K562 (cell line): ENCODE measurements around the gene TIMP1. TPM values are rescaled to one million over a fixed set of nuclear protein-coding genes. Genes with fewer than 3 reads are reported as not detected.

Source experiments
- BCLAF1 ChIP-seq, 2 experiments: fragments of 450-650 bp in 1 of 2; IDR thresholded peaks; 2 replicates each; pipeline ENCODE4 v1.6.1; 2011 to 2017; ENCODE audit warnings: low read depth in 2 of 2, antibody characterized with exemption in 1 of 2, borderline replicate concordance in 1 of 2, low read length in 1 of 2, mild to moderate bottlenecking in 1 of 2, mixed read lengths in 1 of 2; ENCODE audit not compliant: control insufficient read depth in 1 of 2
- CEBPG ChIP-seq, 3 experiments: fragments of 200-800 bp in 1 of 3; sonication (Bioruptor generic) in 1 of 3; sonication (generic) in 1 of 3; formaldehyde crosslinking in 1 of 3; IDR thresholded peaks in 2 of 3; conservative IDR thresholded peaks in 1 of 3; 2 replicates each; pipeline versions ENCODE4 v1.6.1 to v1.8.0; 2016 to 2022; ENCODE audit warnings: missing compliant biosample characterization in 2 of 3, missing genetic modification characterization in 2 of 3, mild to moderate bottlenecking in 1 of 3, missing genetic modification reagents in 1 of 3
- FOXJ3 ChIP-seq: sonication (generic); formaldehyde crosslinking; IDR thresholded peaks from 2 replicates; pipeline ENCODE4 v1.4.0; 2020; ENCODE audit warnings: mild to moderate bottlenecking, missing genetic modification reagents
- IFI16 ChIP-seq: fragments of 250-450 bp; sonication (Bioruptor Pico); IDR thresholded peaks from 2 replicates; pipeline ENCODE4 v2.1.2; 2022; ENCODE audit warnings: mild to moderate bottlenecking, inconsistent platforms
- JUND ChIP-seq, 2 experiments: IDR thresholded peaks; 2 replicates in 1 of 2; 3 replicates in 1 of 2; pipeline ENCODE4 v1.6.1; 2011; ENCODE audit warnings: borderline replicate concordance in 2 of 2, low read depth in 2 of 2, low read length in 2 of 2, improper control_type of control experiment in 1 of 2, missing biosample characterization in 1 of 2, missing genetic modification characterization in 1 of 2, missing genetic modification reagents in 1 of 2
- MCM3 ChIP-seq: fragments of 450-650 bp; IDR thresholded peaks from 2 replicates; pipeline ENCODE4 v1.6.1; 2016
- MGA ChIP-seq: fragments of 450-650 bp; IDR thresholded peaks from 2 replicates; pipeline ENCODE4 v1.6.1; 2016; ENCODE audit warnings: mild to moderate bottlenecking, moderate library complexity
- SMARCA5 ChIP-seq: fragments of 450-650 bp; IDR thresholded peaks from 2 replicates; pipeline ENCODE4 v1.6.1; 2016
- SMC3 ChIP-seq: conservative IDR thresholded peaks from 2 replicates; pipeline ENCODE4 v1.6.1; 2011; ENCODE audit warnings: low read depth, low read length, improper control_type of control experiment; ENCODE audit not compliant: insufficient read depth
- polyA plus RNA-seq, 8 experiments: library from polyadenylated mRNA; depleted of rRNA in 4 of 8; stranded (reverse) in 5 of 8; unstranded in 3 of 8; fragments of >200 nt; fragmentation: Nextera tagmentation in 2 of 8; fragmentation: Illumina TruSeq in 1 of 8; extraction: Ambion mirVana in 2 of 8; extraction: Trizol in 1 of 8; gene quantifications; 2 replicates each; pipeline versions ENCODE4 v1.2.1 to v1.2.3, GENCODE V29; 2011 to 2014; ENCODE audit warnings: inconsistent platforms in 1 of 8, missing spikeins in 1 of 8
- total RNA-seq, 7 experiments: library from RNA; depleted of rRNA in 6 of 7; stranded (reverse); fragments of >200 nt in 6 of 7; fragmentation: Illumina TruSeq in 2 of 7; extraction: Trizol in 2 of 7; gene quantifications; 2 replicates each; pipeline versions ENCODE4 v1.2.1 to v1.2.3, GENCODE V29; 2011 to 2021; ENCODE audit warnings: low replicate concordance in 1 of 7

TIMP1 gene
- total and polyA plus RNA-seq, 9 of the 15 experiments (the other 6 are each of a cell fraction or from before 2014, with no cell fraction given) = 115 to 699 (median 273) TPM

GRCh38 chrX:47581731-47582647 lies at the start of gene TIMP1 (continued):
- no peak for TF ChIP-seq MCM3
- TF ChIP-seq BCLAF1 (IDR thresholded peaks at IDR 0.05; ENCODE audit: borderline replicate concordance in 1 of 2, control insufficient read depth in 1 of 2, low read depth in 2 of 2, low read length in 1 of 2) = no peak
- peak; percentile 79 for TF ChIP-seq SMARCA5
- peak; percentile 90 for TF ChIP-seq JUND (IDR thresholded peaks at IDR 0.05; ENCODE audit: borderline replicate concordance, low read depth, low read length)
- TF ChIP-seq JUND (tag; IDR thresholded peaks at IDR 0.05; ENCODE audit: borderline replicate concordance, low read depth, low read length) = peak; percentile 71; the same call in 2 of the 3 replicates
- no peak for TF ChIP-seq IFI16
- no peak for TF ChIP-seq SMC3
- TF ChIP-seq MGA = no peak
- TF ChIP-seq FOXJ3 (CRISPR knock-in tag) = no peak
- TF ChIP-seq CEBPG (CRISPR knock-in tag; IDR thresholded peaks at IDR 0.05) = 0 out of 2 replicates have a peak, but pooled peaks have one; percentile 18
- no peak for TF ChIP-seq CEBPG (tag; conservative IDR thresholded peaks at IDR 0.05 in 1 of 2, IDR thresholded peaks at IDR 0.05 in 1 of 2)
